SK-N-SH (cell line): Measurements from ENCODE around the gene OSCAR. TPM values are rescaled to one million over a fixed set of nuclear protein-coding genes. Genes with fewer than 3 reads are reported as not detected.
"Not testable (repeated sequence)": the region's sequence is repeated elsewhere in the genome, so short reads cannot be mapped to it uniquely, and the experiment has no call there.

Source experiments
- CTCF ChIA-PET: fragments of 300-600, 350-600 bp; formaldehyde crosslinking; extraction: SDS; loops from one replicate; lab custom pipeline; 2021; lab: Yijun Ruan, JAX
- POLR2A ChIA-PET: fragments of 350-600 bp; sonication (Branson Sonifier 250); formaldehyde crosslinking; extraction: SDS; loops from one replicate; lab custom pipeline; 2020; ENCODE audit warnings: antibody characterized with exemption, inconsistent platforms; lab: Yijun Ruan, JAX
- DNase-seq: peaks from one replicate; pipeline ENCODE4 v3.0.0; 2012
- H2AFZ ChIP-seq: fragments of 200-600 bp; sonication (generic); 2 replicates; pipeline ENCODE4 v1.8.1; 2016; ENCODE audit warnings: antibody characterized with exemption, mild to moderate bottlenecking, low read depth
- H3F3A ChIP-seq: fragments of 200-600 bp; sonication (generic); replicated peaks from 2 replicates; pipeline ENCODE3; 2016; ENCODE audit warnings: antibody characterized with exemption, mild to moderate bottlenecking; ENCODE audit not compliant: insufficient read depth
- H3K27ac ChIP-seq, 2 experiments: fragments of 200-500 bp in 1 of 2; fragments of 200-600 bp in 1 of 2; sonication (Bioruptor generic) in 1 of 2; sonication (generic), shearing (Covaris generic) in 1 of 2; 2 replicates each; pipeline versions ENCODE4 v1.5.1 to v1.6.1; 2014 to 2016; ENCODE audit warnings: low read depth in 2 of 2, inconsistent platforms in 1 of 2, low read length in 1 of 2, mild to moderate bottlenecking in 1 of 2, mixed read lengths in 1 of 2
- H3K27me3 ChIP-seq: fragments of 200-600 bp; sonication (generic), shearing (Covaris generic); 2 replicates; pipeline ENCODE4 v1.6.1; 2016; ENCODE audit warnings: mixed run types; ENCODE audit not compliant: insufficient read depth
- H3K36me3 ChIP-seq, 2 experiments: fragments of 200-500 bp in 1 of 2; fragments of 200-600 bp in 1 of 2; sonication (Bioruptor generic) in 1 of 2; sonication (generic) in 1 of 2; replicated peaks in 1 of 2; 2 replicates each; pipeline versions ENCODE3 to v1.5.1; 2014 to 2016; ENCODE audit warnings: low read length in 1 of 2, mild to moderate bottlenecking in 1 of 2; ENCODE audit not compliant: insufficient read depth in 2 of 2, control insufficient read depth in 1 of 2
- H3K4me1 ChIP-seq, 2 experiments: fragments of 200-500 bp in 1 of 2; fragments of 200-600 bp in 1 of 2; sonication (Bioruptor generic) in 1 of 2; sonication (generic), shearing (Covaris generic) in 1 of 2; 2 replicates each; pipeline versions ENCODE4 v1.5.1 to v1.6.1; 2014 to 2016; ENCODE audit warnings: low read depth in 1 of 2, low read length in 1 of 2, mixed run types in 1 of 2; ENCODE audit not compliant: insufficient read depth in 2 of 2, control insufficient read depth in 1 of 2
- H3K4me2 ChIP-seq: fragments of 200-600 bp; sonication (generic), shearing (Covaris generic); 2 replicates; pipeline ENCODE4 v1.6.1; 2017; ENCODE audit warnings: mixed run types
- H3K4me3 ChIP-seq, 2 experiments: fragments of 200-500 bp in 1 of 2; fragments of 200-600 bp in 1 of 2; sonication (Bioruptor generic) in 1 of 2; sonication (generic), shearing (Covaris generic) in 1 of 2; 2 replicates each; pipeline versions ENCODE4 v1.5.1 to v1.8.1; 2014 to 2016; ENCODE audit warnings: low read depth in 2 of 2, inconsistent platforms in 1 of 2, low read length in 1 of 2, mild to moderate bottlenecking in 1 of 2, mixed read lengths in 1 of 2, moderate library complexity in 1 of 2
- H3K79me2 ChIP-seq: fragments of 200-600 bp; sonication (generic); 2 replicates; pipeline ENCODE4 v1.8.1; 2017; ENCODE audit warnings: mild to moderate bottlenecking; ENCODE audit not compliant: insufficient read depth
- H3K9ac ChIP-seq: fragments of 200-600 bp; sonication (generic); 2 replicates; pipeline ENCODE4 v1.6.1; 2017; ENCODE audit warnings: mixed run types
- H3K9me2 ChIP-seq: fragments of 200-600 bp; sonication (generic); 2 replicates; pipeline ENCODE4 v1.6.1; 2017; ENCODE audit warnings: mixed run types
- H3K9me3 ChIP-seq: fragments of 200-600 bp; sonication (generic); 2 replicates; pipeline ENCODE4 v1.6.1; 2017; ENCODE audit warnings: mixed run types, mild to moderate bottlenecking, moderate library complexity
- H4K20me1 ChIP-seq: fragments of 200-600 bp; sonication (generic); 2 replicates; pipeline ENCODE4 v1.6.1; 2017; ENCODE audit warnings: mild to moderate bottlenecking, mixed run types; ENCODE audit not compliant: insufficient read depth
- CTCF ChIP-seq: fragments of 200-600 bp; sonication (generic); IDR thresholded peaks from 2 replicates; pipeline ENCODE4 v1.6.1; 2017; ENCODE audit warnings: antibody characterized with exemption, mild to moderate bottlenecking, moderate library complexity
- MAX ChIP-seq: IDR thresholded peaks from 2 replicates; pipeline ENCODE4 v1.4.0; 2012; ENCODE audit warnings: low read depth
- MEF2A ChIP-seq: IDR thresholded peaks from 2 replicates; pipeline ENCODE4 v1.4.0; 2012; ENCODE audit warnings: low read depth, borderline replicate concordance
- NRF1 ChIP-seq: IDR thresholded peaks from 2 replicates; pipeline ENCODE4 v1.6.1; 2012; ENCODE audit warnings: low read depth, mild to moderate bottlenecking, low read length
- RAD21 ChIP-seq: IDR thresholded peaks from 2 replicates; pipeline ENCODE4 v1.6.1; 2012; ENCODE audit warnings: mild to moderate bottlenecking, low read length
- TCF12 ChIP-seq: IDR thresholded peaks from 2 replicates; pipeline ENCODE4 v1.4.0; 2012
- WGBS: methylation state at CpG from one replicate; pipeline ENCODE4 v1.1.6; 2017; ENCODE audit warnings: low lambda C conversion rate; 5-methylcytosine and 5-hydroxymethylcytosine counted together
- polyA plus RNA-seq, 3 experiments: library from polyadenylated mRNA; depleted of rRNA; stranded (reverse); fragments of >200 nt; gene quantifications; 2 replicates each; pipeline ENCODE4 v1.2.3, GENCODE V29; 2012

Gene OSCAR
- polyA plus RNA-seq, 1 of the 3 experiments (the other 2 are of a cell fraction), result 1.2 TPM

GRCh38 chr19:54096617-54097106 lies 3.9 kb downstream of the OSCAR start:
- Histone ChIP-seq H3K79me2 (no peaks in the 10 kb centered on the region), H3K9me2 (no peaks in the 10 kb centered on the region), H2AFZ (0 out of 2 replicates have a peak overlapping the region, but pooled peaks have one; percentile 29), H3K27me3 (0 out of 2 replicates have a peak, but pooled peaks cover 4% of the 10 kb centered on the region), H3K4me3 (no peak overlapping the region), H3F3A (no peaks in the 10 kb centered on the region), H3K4me1 (no peaks in the 10 kb centered on the region; a peak in 1 of 4 replicates), H3K27ac (no peak overlapping the region), H3K9ac (no peak overlapping the region), H3K36me3 (no peaks in the 10 kb centered on the region), H4K20me1 (no peaks in the 10 kb centered on the region), H3K4me2 (no peak overlapping the region)
- ChIA-PET CTCF (interaction anchor here (0.6 kb wide), 1 partner anchor 114 kb away, joined by 3 read pairs; no protein-coding TSS in a partner anchor), POLR2A (no interaction called here)
- 25% methylated on average over 14 of the region's 14 CpGs for WGBS
- no peak for DNase-seq
- TF ChIP-seq CTCF (peak; percentile 26), RAD21 (peak; percentile 12; the same call in 1 of the 2 replicates), TCF12 (no peak), MEF2A (no peak)
- TF ChIP-seq, all 33 proteins: peak for 2
- no peaks in the 10 kb centered on the region for H3K9me3 ChIP-seq

- H3K9me3 ChIP-seq, H3K4me1 ChIP-seq, H3K9ac ChIP-seq, H3K27ac ChIP-seq, H3K27me3 ChIP-seq, H4K20me1 ChIP-seq, H3K79me2 ChIP-seq, H3F3A ChIP-seq, H3K9me2 ChIP-seq, H3K36me3 ChIP-seq: not testable (repeated sequence)
- CTCF ChIA-PET, result interaction anchor here (1.4 to 1.5 kb wide), 2 partner anchors 66 to 71 kb away, joined by 5 to 6 read pairs; no protein-coding TSS in a partner anchor
- 9% methylated on average over 18 of the region's 46 CpGs for whole genome bisulfite sequencing
- peak; percentile 80 for DNase-seq
- H2AFZ ChIP-seq, result peak overlapping the region; percentile 22; the same call in 1 of the 2 replicates
- POLR2A ChIA-PET, result interaction anchor here (0.9 kb wide), 1 partner anchor 19 kb away, joined by 5 read pairs; the partner anchor contains the start of gene TFPT
- peak overlapping the region in 1 of 2 experiments; percentile 19; a peak in 2 of 4 replicates for H3K4me3 ChIP-seq
- peak overlapping the region; percentile 69 for H3K4me2 ChIP-seq
- peak; percentile 37 for TF ChIP-seq NRF1
- peak; percentile 89 for TF ChIP-seq MAX
Observed at GRCh38 chr19:54095859-54096616, 4.6 kb downstream of the OSCAR start.
